Measurements from ENCODE around the gene CTTN.

CTTN gene

GRCh38 chr11:70435765-70436500 lies 37.6 kb downstream of the CTTN start:
- H2AFZ ChIP-seq (ENCODE audit: low read length), result no peak overlapping the region
- H3K4me1 ChIP-seq (ENCODE audit: insufficient read depth, low read length, poor library complexity, severe bottlenecking), result no peaks in the 10 kb centered on the region
- no peaks in the 10 kb centered on the region for H3K79me2 ChIP-seq (ENCODE audit: insufficient read depth, low read length)
- H3K36me3 ChIP-seq (ENCODE audit: insufficient read depth, low read length), result no peaks in the 10 kb centered on the region
- H3F3A ChIP-seq (ENCODE audit: low read depth), result no peaks in the 10 kb centered on the region
- H3K9ac ChIP-seq (ENCODE audit: low read depth, low read length, poor library complexity, severe bottlenecking), result no peak overlapping the region
- no peaks in the 10 kb centered on the region for H3K9me3 ChIP-seq (ENCODE audit: insufficient read depth, low read depth, low read length)
- H3K9me2 ChIP-seq (replicated peaks; ENCODE audit: low read depth, low read length), result no peaks in the 10 kb centered on the region
- no peak overlapping the region for H3K4me2 ChIP-seq (ENCODE audit: low read depth, low read length, poor library complexity, severe bottlenecking)
- TF ChIP-seq EZH2phosphoT487 (IDR thresholded peaks at IDR 0.05; ENCODE audit: borderline replicate concordance) (no peak), CTCF (conservative IDR thresholded peaks at IDR 0.05; ENCODE audit: low read length) (no peak)
- no peaks in the 10 kb centered on the region for H4K20me1 ChIP-seq (ENCODE audit: insufficient read depth, low read length, poor library complexity, severe bottlenecking)
- no peak overlapping the region for H3K4me3 ChIP-seq (ENCODE audit: low read length, poor library complexity, severe bottlenecking)
- no peaks in the 10 kb centered on the region for H3K27me3 ChIP-seq (ENCODE audit: insufficient read depth, low read length, poor library complexity, severe bottlenecking)

GRCh38 chr11:70436501-70436860 lies 38.2 kb downstream of the CTTN start:
- Histone ChIP-seq H3K27me3 (ENCODE audit: insufficient read depth, low read length, poor library complexity, severe bottlenecking) (no peaks in the 10 kb centered on the region), H3K9ac (ENCODE audit: low read depth, low read length, poor library complexity, severe bottlenecking) (no peak overlapping the region), H3F3A (ENCODE audit: low read depth) (no peaks in the 10 kb centered on the region), H3K79me2 (ENCODE audit: insufficient read depth, low read length) (no peaks in the 10 kb centered on the region), H3K9me2 (replicated peaks; ENCODE audit: low read depth, low read length) (no peaks in the 10 kb centered on the region), H3K9me3 (ENCODE audit: insufficient read depth, low read depth, low read length) (no peaks in the 10 kb centered on the region), H4K20me1 (ENCODE audit: insufficient read depth, low read length, poor library complexity, severe bottlenecking) (no peaks in the 10 kb centered on the region), H3K4me1 (ENCODE audit: insufficient read depth, low read length, poor library complexity, severe bottlenecking) (no peaks in the 10 kb centered on the region), H3K4me3 (ENCODE audit: low read length, poor library complexity, severe bottlenecking) (no peak overlapping the region), H3K4me2 (ENCODE audit: low read depth, low read length, poor library complexity, severe bottlenecking) (no peak overlapping the region), H2AFZ (ENCODE audit: low read length) (no peak overlapping the region), H3K36me3 (ENCODE audit: insufficient read depth, low read length) (no peaks in the 10 kb centered on the region)
- TF ChIP-seq EZH2phosphoT487 (IDR thresholded peaks at IDR 0.05; ENCODE audit: borderline replicate concordance) (no peak), CTCF (conservative IDR thresholded peaks at IDR 0.05; ENCODE audit: low read length) (no peak)

- Histone ChIP-seq H3K9me2 (replicated peaks; ENCODE audit: low read depth, low read length) (no peaks in the 10 kb centered on the region), H2AFZ (ENCODE audit: low read length) (no peak overlapping the region), H4K20me1 (ENCODE audit: insufficient read depth, low read length, poor library complexity, severe bottlenecking) (no peaks in the 10 kb centered on the region), H3K9me3 (ENCODE audit: insufficient read depth, low read depth, low read length) (no peaks in the 10 kb centered on the region), H3K36me3 (ENCODE audit: insufficient read depth, low read length) (no peaks in the 10 kb centered on the region), H3K79me2 (ENCODE audit: insufficient read depth, low read length) (no peaks in the 10 kb centered on the region), H3K27me3 (ENCODE audit: insufficient read depth, low read length, poor library complexity, severe bottlenecking) (no peaks in the 10 kb centered on the region), H3K9ac (ENCODE audit: low read depth, low read length, poor library complexity, severe bottlenecking) (no peak overlapping the region), H3K4me1 (ENCODE audit: insufficient read depth, low read length, poor library complexity, severe bottlenecking) (no peaks in the 10 kb centered on the region), H3K4me3 (ENCODE audit: low read length, poor library complexity, severe bottlenecking) (no peak overlapping the region), H3F3A (ENCODE audit: low read depth) (no peaks in the 10 kb centered on the region), H3K4me2 (ENCODE audit: low read depth, low read length, poor library complexity, severe bottlenecking) (no peak overlapping the region)
- TF ChIP-seq CTCF (conservative IDR thresholded peaks at IDR 0.05; ENCODE audit: low read length) (no peak), EZH2phosphoT487 (IDR thresholded peaks at IDR 0.05; ENCODE audit: borderline replicate concordance) (no peak)
These were observed 38.9 kb downstream of the CTTN start for GRCh38 chr11:70437111-70437784.
